ENCODE results near the gene SERPINA1. TPM values are rescaled to one million over a fixed set of nuclear protein-coding genes. Genes with fewer than 3 reads are reported as not detected.

SERPINA1 gene
- total and polyA plus RNA-seq, 2 of the 13 experiments (the other 11 are each of a cell fraction or from before 2014, with no cell fraction given), result 3,266 to 11,015 TPM

GRCh38 chr14:94360945-94361565 lies 27.3 kb downstream of the SERPINA1 start (continued):
- TF ChIP-seq HDAC6 (IDR thresholded peaks at IDR 0.05; ENCODE audit: low read depth, low read length) (no peak), KLF13 (CRISPR knock-in tag; IDR thresholded peaks at IDR 0.05) (no peak), ZMYM2 (CRISPR knock-in tag; IDR thresholded peaks at IDR 0.05) (no peak), NFE2 (CRISPR knock-in tag; IDR thresholded peaks at IDR 0.05) (no peak), CCDC6 (CRISPR knock-in tag; IDR thresholded peaks at IDR 0.05) (no peak), SKI (IDR thresholded peaks at IDR 0.05; ENCODE audit: partially characterized antibody) (no peak), NR2F6 (IDR thresholded peaks at IDR 0.05) (peak; percentile 90), NR2F6 (CRISPR knock-in tag; IDR thresholded peaks at IDR 0.05) (peak; percentile 73), HIVEP1 (CRISPR knock-in tag; IDR thresholded peaks at IDR 0.05) (no peak), HMG20B (CRISPR knock-in tag; conservative IDR thresholded peaks at IDR 0.05) (no peak), IRX3 (CRISPR knock-in tag; IDR thresholded peaks at IDR 0.05; ENCODE audit: borderline replicate concordance, low read depth) (no peak), ZNF280B (CRISPR knock-in tag; IDR thresholded peaks at IDR 0.05; ENCODE audit: borderline replicate concordance) (no peak), ZNF143 (CRISPR knock-in tag; IDR thresholded peaks at IDR 0.05) (no peak), ZNF713 (CRISPR knock-in tag; IDR thresholded peaks at IDR 0.05) (no peak), ZNF761 (CRISPR knock-in tag; conservative IDR thresholded peaks at IDR 0.05) (no peak), ARID3A (IDR thresholded peaks at IDR 0.05; ENCODE audit: low read depth, low read length) (no peak), NAIF1 (CRISPR knock-in tag; IDR thresholded peaks at IDR 0.05; ENCODE audit: borderline replicate concordance) (no peak), RBFOX2 (IDR thresholded peaks at IDR 0.05; ENCODE audit: low read depth, low read length) (no peak), ZNF780A (CRISPR knock-in tag; IDR thresholded peaks at IDR 0.05) (no peak), ZMAT3 (CRISPR knock-in tag; conservative IDR thresholded peaks at IDR 0.05) (no peak), ZNF101 (CRISPR knock-in tag; IDR thresholded peaks at IDR 0.05; ENCODE audit: borderline replicate concordance, low read depth) (no peak), HHEX (CRISPR knock-in tag; IDR thresholded peaks at IDR 0.05) (no peak), FIP1L1 (IDR thresholded peaks at IDR 0.05; ENCODE audit: borderline replicate concordance, insufficient read depth, low read depth, low read length) (no peak), TBX2 (CRISPR knock-in tag; IDR thresholded peaks at IDR 0.05; ENCODE audit: borderline replicate concordance) (peak; percentile 85), BCL6 (CRISPR knock-in tag; IDR thresholded peaks at IDR 0.05) (peak; percentile 29), FOXO1 (CRISPR knock-in tag; IDR thresholded peaks at IDR 0.05) (peak; percentile 48; the same call in 1 of the 2 replicates), ARNTL (CRISPR knock-in tag; IDR thresholded peaks at IDR 0.05) (no peak)
